GM21528 (cell line): ENCODE data around the gene NR2E1.

Source experiments
- ATAC-seq: cut with Tn5 transposase; IDR thresholded peaks from one replicate; pipeline ENCODE4 v1.9.1; 2021; ENCODE audit warnings: mild to moderate bottlenecking, moderate library complexity; ENCODE audit not compliant: unreplicated experiment, low FRiP score

The NR2E1 gene

GRCh38 chr6:108152446-108152845 is 13.4 kb upstream of the NR2E1 start:
- ATAC-seq, result no peak

DNA sequence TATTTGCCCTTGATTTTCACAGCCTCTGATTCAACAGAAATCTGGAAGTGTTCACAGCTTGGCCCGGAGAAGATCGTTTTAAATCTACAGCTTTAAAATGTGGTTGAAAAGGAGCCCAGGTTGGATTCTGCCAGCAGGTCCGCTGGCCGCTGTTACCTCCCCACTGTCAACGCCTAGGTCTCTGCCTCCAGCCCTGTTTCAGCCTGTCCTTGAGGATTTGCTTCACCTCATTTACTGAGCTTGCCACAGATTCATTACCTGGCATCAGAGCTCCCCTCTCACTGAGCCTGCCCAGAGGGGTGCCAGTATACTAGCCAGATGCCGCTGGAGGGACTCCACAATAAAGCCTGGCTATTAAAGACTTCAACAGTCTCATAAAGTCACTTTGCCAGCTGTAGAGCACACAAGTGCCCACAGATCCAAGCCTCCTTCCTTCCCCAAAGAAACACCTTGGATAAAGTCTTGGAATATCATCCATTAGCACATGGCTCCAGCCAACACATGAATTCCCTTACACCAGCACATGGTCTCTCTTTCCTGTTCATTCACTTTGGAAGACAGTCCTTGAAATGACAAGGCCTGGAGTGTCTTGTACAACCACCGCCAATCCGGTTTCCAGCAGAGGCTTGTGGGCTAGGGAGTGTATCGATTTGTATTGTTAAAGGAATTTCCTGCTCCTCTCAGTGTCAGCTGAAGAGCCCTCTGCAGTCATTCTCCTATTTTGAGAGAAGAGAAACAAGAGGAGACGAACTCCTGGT is 9.5 kb upstream of the NR2E1 start:
- no peak for ATAC-seq

DNA sequence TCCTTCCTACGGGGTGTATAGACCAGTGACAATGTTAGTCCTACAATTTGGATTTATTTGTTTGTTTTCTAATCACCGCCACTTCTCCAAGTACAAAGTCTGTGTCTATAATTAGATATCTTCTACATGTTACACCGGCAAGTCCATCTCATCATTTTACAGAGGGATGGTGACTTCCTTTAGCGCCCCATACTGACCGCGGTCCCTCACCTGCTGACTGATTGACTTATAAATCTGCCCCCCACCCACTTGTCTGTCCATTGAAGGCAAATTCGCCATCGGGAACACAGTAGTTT is 8.9 kb upstream of the NR2E1 start:
- ATAC-seq, result no peak

DNA sequence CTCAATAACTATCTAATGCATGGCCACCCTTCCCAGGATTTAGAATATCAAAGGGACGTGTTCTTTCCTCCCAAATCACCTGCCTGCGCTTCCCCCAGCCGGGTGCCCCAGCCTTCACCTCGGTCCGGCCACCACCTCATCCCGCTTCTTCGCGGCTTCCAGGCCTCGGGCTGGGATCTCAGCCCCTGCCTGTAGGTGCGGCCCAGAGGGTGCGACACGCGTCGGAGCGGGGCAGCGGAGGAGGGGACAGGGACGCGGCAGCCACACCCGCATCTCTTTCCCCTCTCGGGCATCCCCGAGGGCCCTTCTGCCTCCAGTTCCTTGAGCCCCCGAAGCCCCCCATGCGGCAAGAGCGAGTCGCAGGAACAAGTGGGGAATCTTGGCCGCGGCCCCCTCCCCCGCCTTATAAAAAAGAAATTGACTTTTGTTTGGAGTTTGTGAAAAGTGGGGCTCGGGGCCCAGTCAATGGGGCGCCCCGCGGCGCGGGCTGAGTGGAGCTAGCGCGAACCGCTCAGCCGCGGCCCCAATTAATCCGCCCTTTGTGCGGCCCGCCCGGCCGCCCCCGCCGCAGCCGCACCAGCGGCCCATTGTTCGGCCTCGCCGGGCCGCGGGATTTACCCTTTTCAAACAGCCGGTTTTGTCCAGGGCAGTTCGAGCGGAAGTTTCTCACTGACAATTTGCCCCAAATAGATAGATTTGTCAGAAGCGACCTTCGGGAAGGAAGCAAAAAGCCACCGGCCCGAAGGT is 8.4 kb upstream of the NR2E1 start:
- ATAC-seq, result no peak

GRCh38 chr6:108157981-108158525 is 7.8 kb upstream of the NR2E1 start:
- ATAC-seq, result no peak

DNA sequence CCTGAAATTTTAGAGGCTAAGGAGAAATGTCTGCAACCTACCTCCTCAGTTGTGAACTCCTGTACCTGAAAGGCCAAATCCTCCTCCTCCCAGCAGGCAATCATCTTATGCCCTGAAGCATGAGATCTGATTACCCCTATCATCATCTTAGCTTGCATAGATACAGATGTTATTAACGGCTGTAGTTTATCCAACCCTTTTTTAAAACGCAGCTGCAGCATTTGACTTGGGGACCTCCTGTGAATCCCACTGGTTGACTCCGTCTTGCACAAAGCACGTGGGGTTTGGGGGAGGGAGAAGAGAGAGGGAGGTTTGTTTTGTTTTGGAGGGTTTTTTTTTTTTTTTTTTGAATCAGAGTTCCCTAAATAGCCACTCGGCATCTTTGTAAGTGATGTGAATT is 5.8 kb upstream of the NR2E1 start:
- no peak for ATAC-seq

DNA sequence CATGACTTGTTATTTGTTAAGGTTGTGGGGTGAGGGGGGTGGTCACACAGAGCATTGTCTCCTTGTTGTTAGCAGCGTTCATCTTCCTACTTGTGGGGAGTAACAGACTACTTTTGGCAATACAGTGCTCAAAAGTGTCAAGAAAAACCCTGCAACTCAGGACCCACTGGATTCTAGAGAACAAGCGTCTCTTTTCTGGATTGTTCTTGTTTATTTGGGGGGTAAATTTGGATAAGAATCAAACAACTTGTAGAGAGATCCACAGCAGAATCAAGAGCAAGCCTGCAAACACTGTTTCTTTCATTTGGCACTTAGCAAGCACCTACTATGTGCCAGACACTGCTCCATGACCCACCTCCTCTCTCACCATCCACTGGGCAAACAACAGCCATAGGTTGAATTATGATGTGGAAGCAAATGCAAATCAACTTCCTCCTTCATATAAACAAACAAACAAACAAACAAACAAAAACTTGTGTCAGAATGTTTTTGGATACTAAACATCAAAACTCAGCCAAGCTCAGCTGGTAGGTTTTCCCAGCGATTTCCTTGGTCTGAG is 4.0 kb upstream of the NR2E1 start:
- no peak for ATAC-seq

- ATAC-seq, result no peak
Measured at GRCh38 chr6:108163267-108163643, 2.6 kb upstream of the NR2E1 start.

DNA sequence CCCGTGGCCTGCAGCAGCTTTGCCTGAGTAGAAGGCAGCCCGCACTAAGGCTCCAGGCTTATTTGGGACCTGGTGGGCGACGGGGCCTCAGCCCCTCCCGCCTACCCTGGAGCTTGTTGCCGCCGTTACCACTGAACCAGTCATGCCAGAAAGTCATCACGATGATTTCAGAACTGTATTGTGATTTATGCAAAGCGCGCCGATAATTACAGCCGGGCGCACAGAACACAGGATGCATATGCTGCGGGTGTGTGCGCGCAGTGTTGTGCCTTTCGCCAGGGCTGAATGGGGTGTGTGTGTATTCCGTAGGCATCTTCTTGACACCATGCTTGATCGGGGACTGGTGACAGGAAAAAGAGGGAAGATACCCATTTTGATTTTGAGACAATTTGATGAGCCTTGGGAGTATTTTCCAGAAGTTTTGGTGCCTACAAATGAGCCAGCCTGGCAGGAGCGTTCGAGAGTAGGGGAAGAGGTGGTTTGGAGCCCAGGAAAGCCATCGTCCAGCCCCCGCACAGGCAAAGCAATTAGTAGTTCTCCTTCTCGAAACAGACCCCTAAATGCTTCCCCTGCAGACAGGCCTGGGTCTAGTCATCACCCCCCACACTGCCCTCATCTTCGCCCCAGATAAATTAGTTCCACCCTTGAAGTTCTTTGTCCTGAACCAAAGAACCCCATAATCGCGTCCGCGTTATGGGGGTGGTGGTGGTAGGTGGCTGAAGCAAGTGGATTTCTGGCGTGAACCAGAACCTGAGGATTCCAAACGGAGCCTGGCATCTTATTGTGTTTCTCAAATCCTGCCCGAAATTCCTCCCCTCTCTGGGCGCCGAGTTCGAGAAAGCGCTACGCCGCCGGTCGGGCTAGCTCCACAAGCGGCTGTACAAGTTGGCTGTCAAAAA is 1.9 kb upstream of the NR2E1 start:
- ATAC-seq, result no peak

DNA sequence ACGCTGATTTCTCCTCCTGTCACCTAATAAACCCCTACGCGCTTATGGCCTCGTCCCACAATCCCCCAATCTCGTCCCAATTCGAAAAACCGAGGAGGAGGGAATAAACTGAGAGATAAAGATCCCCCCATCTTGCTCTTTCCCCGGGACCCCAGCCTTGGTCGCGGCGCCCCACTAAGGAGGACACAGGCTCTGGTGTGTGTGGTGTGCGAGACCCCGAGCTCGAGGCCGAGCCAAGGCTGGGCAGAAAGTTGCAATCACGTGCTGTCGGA is 1.3 kb upstream of the NR2E1 start:
- no peak for ATAC-seq

- ATAC-seq, result no peak
Measured at GRCh38 chr6:108164815-108165706, 761 bp upstream of the NR2E1 start.

GRCh38 chr6:108166664-108167448 is 1.0 kb downstream of the NR2E1 start:
- no peak for ATAC-seq

- no peak for ATAC-seq
Measured at GRCh38 chr6:108167449-108168089, 1.7 kb downstream of the NR2E1 start.

GRCh38 chr6:108168090-108168463 is 2.3 kb downstream of the NR2E1 start:
- ATAC-seq, result no peak

DNA sequence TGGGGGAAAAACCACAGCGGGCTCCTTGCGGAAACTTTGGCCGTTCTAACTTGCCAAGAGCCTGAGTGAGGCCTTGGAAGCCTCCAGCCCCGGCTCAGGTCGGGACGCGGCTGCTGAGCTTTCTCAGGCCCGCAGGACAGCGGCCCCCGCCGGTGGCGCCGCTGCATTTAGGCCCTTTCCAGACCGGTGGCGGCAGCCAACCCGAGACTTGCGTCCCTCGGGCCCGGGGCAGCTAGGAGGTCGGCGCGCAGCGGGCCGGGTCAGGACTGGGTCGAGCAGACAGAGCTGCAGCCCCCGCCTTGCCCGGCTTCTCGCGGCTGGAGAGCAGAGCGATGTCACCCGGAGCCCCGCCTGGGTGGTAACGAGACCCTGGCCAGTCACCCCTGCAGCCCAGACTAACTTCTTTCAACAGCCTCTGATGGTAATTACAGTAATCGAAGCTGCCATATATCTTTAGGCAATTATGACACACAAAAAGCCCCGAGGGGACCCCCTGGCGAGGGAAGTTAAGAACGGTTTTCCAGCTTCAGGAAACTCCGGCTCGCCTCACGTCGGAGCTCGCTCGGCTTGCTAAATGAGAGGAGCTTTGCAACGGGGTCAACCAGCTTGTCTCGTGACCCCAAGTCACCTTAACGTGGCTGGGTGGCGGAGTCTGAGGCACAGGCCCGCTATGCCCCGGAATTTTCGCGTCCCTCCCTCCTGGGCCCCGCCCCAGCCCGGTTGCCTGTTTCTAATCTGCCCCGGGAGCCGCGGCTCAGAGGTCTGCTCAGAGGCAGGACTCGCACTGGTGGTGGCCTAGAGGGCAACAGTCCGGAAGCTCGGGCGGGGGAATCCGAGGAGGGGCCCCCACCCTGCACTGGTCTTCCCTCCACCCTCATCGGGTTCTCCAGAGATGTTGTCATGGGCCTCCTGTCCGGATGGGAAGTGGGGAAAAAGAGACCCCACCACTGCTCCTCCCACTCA is 3.0 kb downstream of the NR2E1 start:
- no peak for ATAC-seq

GRCh38 chr6:108169464-108170331 is 3.9 kb downstream of the NR2E1 start:
- ATAC-seq, result no peak
